Right lobe of liver (tissue), 6 donors: Measurements from ENCODE around the gene TNFAIP1. TPM values are rescaled to one million over a fixed set of nuclear protein-coding genes. Genes with fewer than 3 reads are reported as not detected.

Experiments used
- ATAC-seq, 4 donors: fragments of 200-7000 bp; cut with Tn5 transposase; one replicate each; pipeline ENCODE4 v1.9.1; 2020; ENCODE audit warnings: mild to moderate bottlenecking in 4 of 4, moderate library complexity in 4 of 4
- DNase-seq, 3 donors: peaks; one replicate each; pipeline ENCODE4 v3.0.0-alpha.2; 2020
- H3K27ac ChIP-seq, 3 donors: fragments of 200-600 bp; one replicate each; pipeline ENCODE4 v1.8.0; 2022
- H3K27me3 ChIP-seq, 2 donors: fragments of 200-600 bp; one replicate each; pipeline ENCODE4 v1.8.0; 2022
- H3K36me3 ChIP-seq, 4 donors: fragments of 200-600 bp; sonication (generic) in 1 of 4; one replicate each; pipeline versions ENCODE4 v1.5.1 to v1.8.0; 2017 to 2022; ENCODE audit warnings: control low read depth in 1 of 4
- H3K4me1 ChIP-seq, 4 donors: fragments of 200-600 bp; sonication (generic) in 1 of 4; one replicate each; pipeline versions ENCODE4 v1.5.1 to v1.8.0; 2017 to 2022; ENCODE audit warnings: control low read depth in 1 of 4
- H3K4me3 ChIP-seq, 3 donors: fragments of 200-600 bp; one replicate each; pipeline ENCODE4 v1.8.0; 2022
- H3K9me3 ChIP-seq, 4 donors: fragments of 200-600 bp; sonication (generic) in 1 of 4; one replicate each; pipeline versions ENCODE4 v1.5.1 to v1.8.0; 2017 to 2022; ENCODE audit warnings: control low read depth in 1 of 4
- CTCF ChIP-seq, 4 donors: fragments of 200-600 bp in 3 of 4; fragments of 450-650 bp in 1 of 4; IDR thresholded peaks; one replicate each; pipeline versions ENCODE4 v1.5.1 to v1.8.0; 2016 to 2022; ENCODE audit warnings: antibody characterized with exemption in 4 of 4, mild to moderate bottlenecking in 2 of 4
- POLR2A ChIP-seq: fragments of 450-650 bp; IDR thresholded peaks from one replicate; pipeline ENCODE4 v1.6.1; 2017; ENCODE audit warnings: antibody characterized with exemption, mild to moderate bottlenecking
- WGBS: methylation state at CpG from one replicate; pipeline ENCODE4 v1.1.6; 2018; ENCODE audit warnings: low coverage, low lambda C conversion rate; ENCODE audit not compliant: insufficient coverage; ENCODE audit errors: missing lambda C conversion rate; 5-methylcytosine and 5-hydroxymethylcytosine counted together
- intact Hi-C, 2 donors: fragments of 100-400 bp; cut with DNase I; formaldehyde crosslinking; loops; one replicate each; pipeline versions ENCODE4 v1.11.2 to v1.14.1; 2022
- total RNA-seq, 6 experiments: library from RNA; depleted of rRNA in 2 of 6; stranded (reverse); fragments of >200 nt in 2 of 6; fragmentation: NEBNext Ultra II Directional in 3 of 6; extraction: Animal tissue kit (Norgen Biotek cat#: 25700) in 3 of 6; gene quantifications; one replicate each; pipeline versions ENCODE4 v1.1.0 to v1.2.4, GENCODE V29; 2016 to 2023
- donor health status: DM: no; HTN: yes; CAD: no.
- donor health status: DM: no; HTN: no; CAD: no.
- donor health status: DM: no; HTN: no; CAD: no.
- donor health status: DM: no; HTN: yes; CAD: no.
- donor health status: DM: no; HTN: yes; CAD: no.

Gene TNFAIP1
- total RNA-seq, 6 experiments from 2014 or later: 32.3 to 87.6 (median 38.2) TPM

GRCh38 chr17:28342313-28342712, 6.8 kb downstream of the TNFAIP1 start:
- Histone ChIP-seq H3K4me3 (no peak overlapping the region), H3K36me3 (peaks cover 4 to 53% (median 32%) of the 10 kb centered on the region in 4 donors), H3K27me3 (no peaks in the 10 kb centered on the region), H3K27ac (peak overlapping the region in 1 of 3 donors; percentile 89), H3K4me1 (peaks cover 3 to 52% (median 24%) of the 10 kb centered on the region in 4 donors), H3K9me3 (no peaks in the 10 kb centered on the region)
- TF ChIP-seq POLR2A (no peak), CTCF (IDR thresholded peaks at IDR 0.05) (no peak)
- no peak for DNase-seq
- no peak for ATAC-seq
- intact Hi-C loops: loop anchor here in 1 of 2 donors (10.0 kb wide), 1 partner anchor 108 kb away; no protein-coding TSS in a partner anchor
- WGBS: 92% methylated on average over 7 of the region's 14 CpGs

- H3K4me1 ChIP-seq: peaks cover 3 to 54% (median 31%) of the 10 kb centered on the region in 4 donors
- H3K9me3 ChIP-seq: no peaks in the 10 kb centered on the region
- peak overlapping the region in 2 of 3 donors; percentile 86 to 89 for H3K27ac ChIP-seq
- ATAC-seq (peak; percentile 14 to 30 (median 22)), DNase-seq (no peak)
- WGBS: 25% methylated on average over 2 of the region's 10 CpGs
- no peaks in the 10 kb centered on the region for H3K27me3 ChIP-seq
- H3K4me3 ChIP-seq: no peak overlapping the region
- intact Hi-C loops: loop anchor here in 1 of 2 donors (10.0 kb wide), 1 partner anchor 109 kb away; no protein-coding TSS in a partner anchor
- peaks cover 4 to 63% (median 38%) of the 10 kb centered on the region in 4 donors for H3K36me3 ChIP-seq
- no peak for TF ChIP-seq POLR2A
- no peak for TF ChIP-seq CTCF (IDR thresholded peaks at IDR 0.05)
Measured at GRCh38 chr17:28343491-28343932, 8.0 kb downstream of the TNFAIP1 start.

- Histone ChIP-seq H3K27ac (peak overlapping the region in 2 of 3 donors; percentile 86 to 89), H3K4me1 (peaks cover 3 to 59% (median 34%) of the 10 kb centered on the region in 4 donors), H3K36me3 (peaks cover 4 to 68% (median 39%) of the 10 kb centered on the region in 4 donors), H3K4me3 (no peak overlapping the region), H3K27me3 (no peaks in the 10 kb centered on the region), H3K9me3 (no peaks in the 10 kb centered on the region)
- TF ChIP-seq POLR2A: no peak
- ATAC-seq (no peak), DNase-seq (no peak)
- no CpG with 5 or more reads among the region's 9 CpGs for WGBS
- intact Hi-C loops: loop anchor here in 1 of 2 donors (10.0 kb wide), 1 partner anchor 109 kb away; no protein-coding TSS in a partner anchor
Measured at GRCh38 chr17:28344011-28344410, 8.4 kb downstream of the TNFAIP1 start.

- no CpG with 5 or more reads among the region's 19 CpGs for WGBS
- Histone ChIP-seq H3K36me3 (peaks cover 4 to 72% (median 41%) of the 10 kb centered on the region in 4 donors), H3K4me1 (peaks cover 3 to 62% (median 34%) of the 10 kb centered on the region in 4 donors), H3K4me3 (no peak overlapping the region), H3K9me3 (no peaks in the 10 kb centered on the region), H3K27me3 (no peaks in the 10 kb centered on the region), H3K27ac (peak overlapping the region in 2 of 3 donors; percentile 86 to 89)
- ATAC-seq: no peak
- no peak for DNase-seq
- intact Hi-C loops: loop anchor here in 1 of 2 donors (10.0 kb wide), 1 partner anchor 110 kb away; no protein-coding TSS in a partner anchor
- TF ChIP-seq CTCF (IDR thresholded peaks at IDR 0.05) (no peak), POLR2A (no peak)
Measured at GRCh38 chr17:28344435-28344901, 8.9 kb downstream of the TNFAIP1 start.
